Breast epithelium (tissue), 3 donors: Measurements from ENCODE around the gene SMIM41.

Experiments
- CTCF ChIP-seq, 3 donors: fragments of 450-650 bp; IDR thresholded peaks; one replicate each; pipeline ENCODE4 v1.5.1; 2016 to 2017; ENCODE audit warnings: antibody characterized with exemption in 3 of 3, mild to moderate bottlenecking in 3 of 3, moderate library complexity in 3 of 3
- POLR2A ChIP-seq: fragments of 450-650 bp; IDR thresholded peaks from one replicate; pipeline ENCODE4 v1.6.1; 2016; ENCODE audit warnings: antibody characterized with exemption, mild to moderate bottlenecking, moderate library complexity
- POLR2AphosphoS5 ChIP-seq, 3 donors: sonication (generic); formaldehyde crosslinking; IDR thresholded peaks; one replicate each; pipeline ENCODE4 v1.6.1; 2017; ENCODE audit warnings: antibody characterized with exemption in 3 of 3

- no peak for TF ChIP-seq CTCF (IDR thresholded peaks at IDR 0.05)
- no peak for TF ChIP-seq POLR2AphosphoS5 (IDR thresholded peaks at IDR 0.05)
- no peak for TF ChIP-seq POLR2A
These were observed 62.4 kb downstream of the SMIM41 start for GRCh38 chr12:52141875-52142274.
